Muscle of back (tissue), 11 donors: Measurements from ENCODE around the gene RTN4. TPM values are rescaled to one million over a fixed set of nuclear protein-coding genes. Genes with fewer than 3 reads are reported as not detected.

Experiments used
- DNase-seq, 3 donors: peaks; one replicate each; pipeline versions ENCODE4 v3.0.0 to v3.0.0-alpha.2; 2013
- polyA plus RNA-seq, 10 donors: library from polyadenylated mRNA; unstranded; fragments of 120-200 nt; gene quantifications; one replicate each; pipeline ENCODE4 v1.2.1, GENCODE V29; 2013; ENCODE audit not compliant: insufficient read length in 10 of 10

RTN4 gene
- polyA plus RNA-seq, 10 donors: 491 to 810 (median 653) TPM

DNA sequence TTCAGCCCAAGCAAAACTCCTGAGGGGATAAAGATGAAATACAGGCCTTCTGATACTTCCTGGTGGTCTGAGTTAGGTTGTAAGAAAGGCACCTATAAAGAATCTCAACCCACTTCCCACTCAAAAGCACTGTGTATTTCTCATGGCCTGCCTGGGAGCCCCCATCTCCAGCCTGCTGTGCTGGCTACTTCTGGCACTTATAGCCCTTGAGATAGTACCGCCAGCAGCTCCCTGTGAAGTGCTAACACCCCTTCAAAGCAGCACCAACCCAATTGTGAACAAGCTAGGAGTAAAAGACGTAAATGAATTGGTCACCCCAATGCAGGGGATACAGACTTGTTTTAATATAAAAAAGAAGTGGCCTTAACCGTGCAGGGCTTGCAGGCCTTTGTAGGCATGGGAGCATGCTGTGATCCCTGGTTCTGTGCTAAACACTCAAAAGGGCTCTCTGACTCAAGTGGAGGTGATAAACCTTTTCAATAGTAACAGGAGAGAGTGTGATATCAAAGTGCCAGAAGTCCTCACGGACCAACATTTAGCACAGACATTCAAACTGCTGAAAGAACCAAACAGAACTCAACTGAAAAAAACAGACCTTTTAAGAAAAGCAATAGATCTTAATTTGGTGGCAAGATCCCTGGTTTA is 80.8 kb downstream of the RTN4 start:
- no peak for DNase-seq

DNA sequence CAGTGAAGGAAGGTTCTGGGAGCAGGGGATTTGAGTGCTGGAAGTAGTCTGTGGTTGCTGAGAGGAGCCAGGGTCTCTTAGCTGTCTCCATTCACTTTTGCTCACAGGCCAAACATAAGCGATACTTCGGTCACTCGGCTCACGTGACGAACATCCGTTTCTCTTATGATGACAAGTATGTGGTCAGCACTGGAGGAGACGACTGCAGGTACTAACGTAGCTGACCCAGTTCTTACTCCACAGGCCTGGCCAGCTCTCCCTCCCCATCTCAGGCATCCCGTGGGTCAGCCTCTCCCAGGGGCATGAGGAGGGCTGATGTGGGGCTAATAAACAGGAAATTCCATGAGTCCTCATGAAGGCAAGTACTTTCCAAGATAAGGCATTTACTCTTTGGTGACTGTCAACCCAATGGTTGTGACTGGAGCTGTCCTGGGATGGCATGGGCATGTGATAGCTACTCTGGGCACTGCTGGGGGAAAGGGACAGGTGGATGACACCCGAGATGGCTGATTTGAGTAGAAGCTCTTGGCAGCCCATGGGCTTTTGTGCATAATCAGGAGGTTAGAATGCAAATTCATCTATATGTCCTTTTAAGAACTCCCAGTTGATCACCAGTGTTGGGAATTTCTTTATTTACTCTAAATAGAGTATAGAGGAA is 81.6 kb downstream of the RTN4 start:
- peak in 2 of 3 donors; percentile 38 to 62 for DNase-seq

DNA sequence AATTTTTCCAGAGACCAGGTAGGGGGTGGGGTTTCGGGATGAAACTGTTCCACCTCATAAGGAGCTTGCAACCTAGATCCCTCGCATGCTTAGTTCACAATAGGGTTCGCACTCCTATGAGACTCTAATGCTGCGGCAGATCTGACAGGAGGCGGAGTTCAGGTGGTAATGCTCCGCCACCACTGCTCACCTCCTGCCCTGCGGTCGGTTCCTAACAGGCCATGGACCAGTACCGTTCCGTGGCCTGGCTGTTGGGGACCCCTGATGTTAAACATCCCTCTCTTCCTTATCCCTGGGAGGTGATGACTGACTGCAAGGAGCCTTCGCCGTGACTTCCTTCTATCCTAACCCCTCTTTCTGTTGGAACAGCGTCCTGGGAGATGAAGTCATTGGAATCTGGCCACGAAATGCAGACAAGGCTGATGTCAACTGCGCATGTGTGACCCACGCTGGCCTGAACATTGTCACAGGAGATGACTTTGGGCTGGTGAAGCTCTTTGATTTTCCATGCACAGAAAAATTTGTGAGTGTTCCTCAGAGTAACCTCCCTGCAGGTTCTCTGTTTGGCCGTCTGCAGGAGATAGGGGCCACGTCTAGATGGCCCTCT is 82.4 kb downstream of the RTN4 start:
- no peak for DNase-seq

DNA sequence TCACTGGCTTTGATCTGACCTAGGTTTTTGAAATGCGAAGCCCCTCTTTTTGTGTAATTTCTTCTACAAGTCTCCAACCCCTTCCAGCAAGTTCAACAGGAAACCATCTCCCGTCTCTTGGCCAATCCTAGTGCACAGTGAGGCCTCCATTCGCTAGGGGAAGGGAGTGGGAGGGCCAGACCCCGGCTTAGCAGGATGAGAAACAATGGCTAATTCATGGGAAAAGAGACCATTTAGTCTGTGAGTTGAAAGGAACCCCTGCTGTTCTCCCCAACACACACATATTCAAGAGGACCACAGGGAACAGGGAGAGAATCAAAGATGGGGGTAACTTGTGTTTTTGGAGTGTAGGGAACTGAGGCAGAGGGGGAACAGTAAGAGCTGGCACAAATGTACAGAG is 83.0 kb downstream of the RTN4 start:
- DNase-seq: no peak

DNA sequence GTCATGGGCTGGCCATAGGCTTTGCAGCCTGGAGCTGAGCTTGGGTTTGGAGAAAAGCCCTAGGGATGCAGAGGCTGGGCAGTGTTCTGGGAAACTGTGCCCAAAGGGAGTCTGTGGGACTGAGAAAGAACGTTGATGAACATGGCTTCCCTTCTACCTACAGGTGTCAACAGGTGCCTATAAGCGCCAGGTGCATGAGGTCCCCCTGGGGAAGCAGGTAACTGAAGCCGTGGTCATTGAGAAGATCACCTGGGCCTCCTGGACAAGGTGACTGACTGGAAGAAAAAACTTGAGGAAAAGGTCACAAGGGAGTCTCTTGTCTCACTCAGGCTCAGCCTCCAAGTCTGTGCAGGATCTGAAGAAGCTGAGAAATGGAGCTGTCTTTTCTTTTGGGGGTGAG is 83.4 kb downstream of the RTN4 start:
- no peak for DNase-seq

DNA sequence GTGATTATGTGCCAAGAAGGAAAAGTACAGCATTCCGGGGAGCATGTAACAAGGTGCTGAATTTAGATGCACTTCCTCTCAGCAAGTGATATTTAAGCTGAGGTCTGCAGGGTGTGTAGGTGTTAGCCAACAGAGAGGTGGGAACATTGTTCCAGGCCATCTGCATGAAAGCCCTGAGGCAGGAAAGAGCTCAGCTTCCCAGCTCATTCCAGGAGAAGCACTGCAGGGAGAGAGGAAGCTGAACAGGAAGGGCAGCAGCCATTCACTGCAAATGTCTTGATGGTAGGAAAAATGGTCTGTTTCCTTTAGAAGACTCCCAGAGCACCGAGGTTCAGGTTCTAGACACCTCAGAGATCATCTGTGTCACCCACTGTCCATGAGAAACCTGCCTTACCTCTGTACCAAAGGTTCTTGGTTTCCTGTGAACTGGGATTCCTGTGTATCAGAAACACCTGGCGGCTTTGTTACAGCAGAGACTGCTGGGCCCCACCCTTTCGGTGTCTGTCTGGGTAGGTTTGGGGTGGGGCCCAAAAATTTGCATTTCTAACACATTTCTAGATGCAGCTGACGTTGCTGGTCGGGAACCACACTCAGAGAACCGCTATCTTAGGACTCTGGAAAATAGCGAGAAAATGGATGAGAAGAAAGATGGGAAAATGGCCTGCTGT is 84.0 kb downstream of the RTN4 start:
- DNase-seq: no peak

DNA sequence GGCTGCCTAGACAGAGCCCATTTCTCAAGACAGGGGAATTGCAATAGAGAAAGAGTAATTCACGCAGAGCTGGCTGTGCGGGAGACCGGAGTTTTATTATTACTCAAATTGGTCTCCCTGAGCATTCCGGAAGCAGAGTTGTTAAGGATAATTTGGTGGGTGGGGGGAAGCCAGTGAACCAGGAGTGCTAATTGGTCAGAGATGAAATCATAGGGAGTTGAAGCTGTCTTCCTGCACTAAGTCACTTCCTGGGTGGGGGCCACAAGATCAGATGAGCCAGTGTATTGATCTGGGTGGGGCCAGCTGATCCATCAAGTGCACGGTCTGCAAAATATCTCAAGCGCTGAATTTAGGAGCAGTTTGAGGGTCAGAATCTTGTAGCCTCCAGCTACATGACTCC is 84.8 kb downstream of the RTN4 start:
- DNase-seq: no peak

DNA sequence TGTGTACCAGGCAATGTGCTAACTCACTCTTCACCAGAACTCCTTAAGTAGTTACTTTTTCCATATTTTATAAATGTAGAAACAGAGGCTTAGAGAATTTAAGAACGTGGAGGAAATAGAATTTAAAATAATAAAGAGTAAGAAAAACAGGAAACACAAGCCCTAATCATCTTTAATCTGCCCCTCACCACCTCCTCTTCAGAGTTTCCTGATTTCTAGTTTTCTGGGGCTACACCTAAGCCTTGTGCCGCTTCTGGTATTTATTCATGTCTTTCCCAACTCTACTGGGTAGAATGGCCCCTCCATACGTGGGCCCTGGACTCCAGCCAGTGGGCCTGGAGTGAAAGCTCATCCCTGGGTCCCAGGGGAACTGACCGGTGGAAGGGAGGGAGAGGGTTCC is 85.4 kb downstream of the RTN4 start:
- DNase-seq: no peak

DNA sequence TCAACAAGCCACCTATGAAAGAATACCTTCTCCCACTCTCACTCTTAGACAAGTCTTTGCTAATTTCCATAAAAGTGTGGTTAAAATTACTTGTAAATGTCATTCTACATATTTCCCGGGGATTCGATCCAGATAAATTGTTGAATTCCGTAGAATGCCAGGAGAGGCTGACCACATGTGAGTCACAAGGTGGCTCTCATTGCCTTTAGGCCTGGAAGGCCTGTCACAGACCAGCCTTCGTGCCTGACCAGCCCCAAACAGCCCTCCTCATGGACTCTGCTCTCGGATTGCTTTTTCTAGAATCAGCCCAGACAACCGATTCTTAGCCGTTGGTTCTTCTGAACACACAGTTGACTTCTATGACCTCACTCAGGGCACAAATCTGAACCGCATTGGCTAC is 86.0 kb downstream of the RTN4 start:
- no peak for DNase-seq

DNA sequence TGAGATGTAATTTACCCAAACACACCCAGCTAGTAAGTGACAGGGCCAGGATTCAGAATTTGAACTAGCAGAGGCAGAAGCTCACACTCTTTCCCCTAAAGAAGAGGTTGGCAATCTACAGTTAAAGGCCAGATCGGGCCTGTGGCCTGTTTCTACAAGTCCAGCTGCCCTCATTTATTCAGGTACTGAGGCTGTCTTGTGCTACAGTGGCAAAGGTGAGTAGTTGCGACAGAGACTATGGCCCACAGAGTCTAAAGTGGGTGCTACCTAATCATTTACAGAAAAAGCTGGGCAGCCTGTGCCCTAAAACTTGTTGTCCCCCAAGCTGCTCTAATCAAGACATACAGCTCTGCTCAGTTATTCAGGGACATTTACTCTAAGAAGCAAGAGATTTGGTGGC is 86.8 kb downstream of the RTN4 start:
- DNase-seq: no peak

DNA sequence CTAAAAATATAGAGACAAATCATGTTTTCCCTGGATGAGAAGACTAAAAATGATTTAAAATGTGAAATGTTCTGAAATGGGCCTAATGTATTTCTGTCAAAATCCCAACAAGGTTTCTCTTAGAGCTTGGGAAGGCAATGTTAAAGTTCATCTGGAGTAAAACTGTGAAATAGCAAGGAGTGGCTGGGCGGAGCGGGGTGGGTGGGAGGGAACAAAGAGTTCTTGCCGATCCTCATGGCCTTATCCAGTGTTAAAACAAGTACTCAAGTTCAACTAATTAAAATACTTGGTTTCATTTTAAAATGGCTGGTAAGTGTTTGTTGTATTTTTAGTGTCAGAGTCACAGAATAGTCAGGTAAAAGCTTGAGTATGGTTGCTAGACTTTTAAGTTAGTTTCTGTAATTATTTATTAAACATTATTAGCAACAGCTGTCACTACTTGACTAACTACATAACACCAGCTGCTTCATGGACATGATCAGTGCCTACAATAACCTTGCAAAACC is 87.3 kb downstream of the RTN4 start:
- no peak for DNase-seq

DNA sequence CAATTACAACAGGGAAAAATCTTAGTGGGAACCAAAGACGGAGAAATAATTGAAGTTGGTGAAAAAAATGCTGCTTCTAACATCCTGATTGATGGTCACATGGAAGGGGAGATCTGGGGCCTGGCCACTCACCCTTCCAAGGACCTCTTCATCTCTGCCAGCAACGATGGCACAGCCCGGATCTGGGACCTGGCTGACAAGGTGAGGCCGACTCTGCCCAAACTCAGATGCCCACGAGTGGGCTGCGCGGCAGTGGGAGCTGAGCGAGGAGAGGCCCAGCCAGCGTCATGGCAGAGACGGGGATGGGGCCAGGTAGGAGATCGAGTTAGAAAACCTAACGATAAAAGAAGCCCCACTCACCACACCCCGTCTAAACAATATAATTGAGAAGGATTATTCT is 87.7 kb downstream of the RTN4 start:
- DNase-seq: no peak

DNA sequence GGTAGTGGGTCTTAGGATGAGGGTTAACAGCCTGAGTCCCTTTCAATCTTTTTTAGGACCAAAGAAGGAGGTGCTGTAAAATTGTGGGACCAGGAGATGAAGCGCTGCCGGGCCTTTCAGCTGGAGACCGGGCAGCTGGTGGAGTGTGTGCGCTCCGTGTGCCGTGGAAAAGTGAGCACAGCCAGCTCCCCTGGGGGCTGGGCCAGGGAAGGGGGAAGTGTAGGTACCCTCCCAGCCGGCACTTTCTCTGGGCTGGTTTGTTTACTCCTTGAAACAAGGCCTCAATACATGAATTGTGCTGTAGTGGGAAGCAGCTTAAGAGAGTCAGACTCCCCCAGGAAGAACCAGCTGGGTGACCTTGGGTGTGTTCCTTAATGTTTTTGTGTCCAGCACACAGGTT is 90.1 kb downstream of the RTN4 start:
- DNase-seq: no peak

DNA sequence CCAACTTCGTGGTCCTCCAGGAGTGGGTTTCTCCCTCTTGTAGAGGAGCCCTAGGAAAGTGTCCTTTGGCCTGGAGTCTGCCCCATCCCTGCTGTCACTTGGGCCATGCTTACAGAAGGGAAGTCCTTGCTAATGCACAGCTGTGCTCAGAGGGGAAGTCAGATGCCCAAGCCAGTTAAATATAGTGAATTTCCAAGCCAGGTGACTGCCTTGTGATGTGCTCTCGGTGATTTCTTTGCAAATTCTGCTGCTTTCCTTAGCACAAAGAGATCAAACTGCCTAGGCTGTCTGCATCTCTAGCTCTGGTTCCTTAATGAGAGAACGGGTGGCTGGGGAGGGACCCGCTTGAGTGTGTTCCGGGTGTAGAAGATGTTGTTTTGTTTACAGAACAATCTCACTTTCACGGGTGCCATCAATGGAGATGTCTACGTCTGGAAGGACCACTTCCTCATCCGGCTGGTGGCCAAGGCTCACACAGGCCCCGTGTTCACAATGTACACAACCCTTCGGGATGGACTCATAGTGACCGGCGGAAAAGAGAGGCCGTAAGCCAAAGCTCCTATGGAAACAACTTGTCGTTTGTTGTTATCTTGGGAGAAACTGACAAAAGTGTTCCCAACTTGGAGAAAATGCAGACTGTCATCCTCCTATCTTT is 91.4 kb downstream of the RTN4 start:
- peak in 1 of 3 donors; percentile 47 for DNase-seq

DNA sequence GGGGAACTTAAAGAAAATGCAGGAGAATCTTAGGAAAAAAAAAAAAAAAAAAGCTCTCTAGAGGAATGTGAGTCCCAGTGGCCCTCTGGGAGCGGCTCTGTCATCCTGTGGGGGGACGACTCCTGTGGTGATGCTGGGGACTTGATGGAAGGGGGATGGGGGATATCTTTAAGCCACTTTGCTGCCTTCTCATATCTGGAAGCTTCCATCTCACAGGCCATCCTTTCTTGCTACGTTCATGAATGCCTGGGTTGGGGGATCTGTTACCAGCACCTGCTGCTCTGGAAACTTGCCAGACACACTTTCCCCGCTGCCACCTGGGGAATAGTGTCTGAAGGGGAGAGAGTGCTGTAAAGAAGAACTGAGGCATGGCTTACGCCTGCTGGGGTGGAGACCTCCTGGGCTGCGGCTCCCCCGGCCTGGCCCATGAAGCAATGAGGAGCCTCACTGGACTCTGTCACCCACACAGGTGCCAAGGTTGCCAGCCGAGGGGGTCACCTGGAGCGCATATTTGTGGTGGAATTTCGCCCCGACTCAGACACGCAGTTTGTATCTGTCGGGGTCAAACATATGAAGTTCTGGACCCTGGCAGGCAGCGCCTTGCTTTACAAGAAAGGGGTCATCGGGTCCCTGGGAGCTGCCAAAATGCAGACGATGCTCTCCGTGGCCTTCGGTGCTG is 92.8 kb downstream of the RTN4 start:
- no peak for DNase-seq

DNA sequence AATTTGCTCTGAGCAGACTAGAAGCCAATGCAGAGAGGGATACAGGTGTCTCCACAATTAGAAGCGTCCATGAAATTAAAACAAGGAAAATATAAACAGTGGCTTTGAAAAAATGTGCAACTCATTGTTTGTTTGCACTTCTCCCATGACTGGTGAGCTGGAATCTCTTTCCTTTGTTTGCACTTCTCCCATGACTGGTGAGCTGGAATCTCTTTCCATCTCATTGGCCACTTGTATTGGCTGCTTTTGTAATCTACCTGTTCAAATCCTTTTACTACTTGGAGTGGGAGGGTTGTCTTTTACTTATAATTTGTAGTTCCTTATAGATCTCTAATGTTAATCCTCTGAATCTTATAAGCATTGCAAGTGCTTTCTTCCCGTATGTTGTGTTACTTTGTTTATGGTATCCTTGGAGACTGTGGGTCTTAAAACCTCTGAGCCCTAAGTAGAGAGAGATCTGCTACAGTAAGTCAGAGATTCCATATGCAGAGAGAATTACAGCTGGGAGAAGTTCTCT is 94.1 kb downstream of the RTN4 start:
- DNase-seq: no peak

DNA sequence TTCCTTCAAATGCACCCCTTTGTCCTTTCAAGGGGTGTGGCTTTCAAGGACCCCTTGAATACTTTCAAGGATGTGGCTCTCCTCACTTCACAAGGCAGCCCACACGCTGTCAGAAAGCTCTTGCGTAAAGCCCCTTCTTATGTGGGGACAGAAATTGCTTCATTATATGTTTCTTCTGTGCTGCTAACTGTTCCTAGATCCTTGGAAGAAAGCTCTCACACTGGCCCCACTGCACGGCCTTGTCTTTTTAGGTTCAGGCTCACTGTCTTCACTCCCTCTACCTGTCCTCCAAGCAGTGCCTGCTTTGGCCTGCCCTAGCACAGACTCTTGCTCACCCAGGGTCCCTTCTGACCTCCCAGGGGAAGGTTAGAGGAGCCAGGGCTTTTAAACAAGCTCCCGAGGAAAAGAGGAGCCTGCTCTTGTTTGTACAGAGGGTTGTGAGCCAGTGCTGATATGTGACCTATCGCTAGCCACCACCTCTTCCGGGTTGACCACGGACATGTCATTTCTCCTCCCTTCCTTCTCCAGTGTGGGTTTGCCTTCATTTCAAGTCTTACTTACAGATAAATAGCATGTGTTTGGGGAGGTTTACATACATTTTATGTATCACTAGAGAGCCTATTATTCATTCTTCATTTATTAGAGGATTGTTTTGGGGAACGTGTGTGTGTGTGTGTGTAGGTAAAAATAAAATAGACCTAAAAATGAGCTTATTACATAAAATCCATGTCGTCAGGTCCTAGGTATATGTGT is 94.7 kb downstream of the RTN4 start:
- DNase-seq: no peak

DNA sequence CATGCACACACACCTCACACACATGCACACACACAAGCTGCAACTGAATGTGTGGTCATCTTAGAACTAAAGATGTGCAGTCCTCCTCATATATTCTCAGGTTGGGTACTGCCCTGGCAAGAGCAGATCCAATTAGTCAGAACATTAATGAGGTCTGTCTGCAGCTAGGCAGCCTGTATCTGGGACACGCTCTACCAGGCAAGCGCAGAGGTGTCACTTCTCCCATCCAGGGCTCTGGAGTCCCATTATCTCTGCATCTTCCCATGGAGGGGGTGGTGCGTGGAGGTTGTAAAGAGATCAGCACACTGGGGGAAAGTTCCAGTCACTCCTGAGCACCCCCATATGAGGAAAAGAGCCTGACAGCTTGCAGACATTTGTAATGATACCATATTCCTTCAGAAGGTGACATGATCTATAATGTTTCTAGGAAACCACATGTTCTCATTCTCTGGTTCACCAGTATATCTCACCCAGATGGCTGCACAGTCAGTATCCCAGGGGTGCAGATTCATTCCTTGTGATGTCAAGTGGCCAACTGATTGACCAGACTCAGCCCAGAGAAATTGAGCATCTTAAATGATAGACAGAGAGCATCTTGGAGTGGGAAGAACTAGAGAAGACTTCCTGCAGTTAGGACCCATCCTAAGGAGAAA is 95.4 kb downstream of the RTN4 start:
- no peak for DNase-seq

DNA sequence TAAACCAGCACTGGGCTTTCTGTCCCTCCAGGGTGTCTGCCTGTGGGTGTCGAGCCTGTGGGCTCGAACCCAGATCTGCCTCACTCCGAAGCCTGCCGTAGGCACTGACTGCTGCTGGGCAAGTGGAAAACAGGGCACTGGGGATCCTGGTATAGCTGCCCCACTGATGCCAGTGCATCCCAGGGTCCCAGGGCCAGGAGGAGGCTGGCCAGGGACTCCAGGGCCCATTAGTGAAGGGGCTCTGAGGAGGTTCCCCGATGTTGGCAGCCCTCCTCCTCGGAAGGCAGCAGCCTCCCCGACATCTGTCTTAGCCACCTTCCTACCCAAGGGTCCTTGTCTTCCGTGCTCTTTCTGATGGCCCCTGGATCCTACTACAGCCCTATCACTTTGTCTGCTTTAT is 96.1 kb downstream of the RTN4 start:
- no peak for DNase-seq

DNA sequence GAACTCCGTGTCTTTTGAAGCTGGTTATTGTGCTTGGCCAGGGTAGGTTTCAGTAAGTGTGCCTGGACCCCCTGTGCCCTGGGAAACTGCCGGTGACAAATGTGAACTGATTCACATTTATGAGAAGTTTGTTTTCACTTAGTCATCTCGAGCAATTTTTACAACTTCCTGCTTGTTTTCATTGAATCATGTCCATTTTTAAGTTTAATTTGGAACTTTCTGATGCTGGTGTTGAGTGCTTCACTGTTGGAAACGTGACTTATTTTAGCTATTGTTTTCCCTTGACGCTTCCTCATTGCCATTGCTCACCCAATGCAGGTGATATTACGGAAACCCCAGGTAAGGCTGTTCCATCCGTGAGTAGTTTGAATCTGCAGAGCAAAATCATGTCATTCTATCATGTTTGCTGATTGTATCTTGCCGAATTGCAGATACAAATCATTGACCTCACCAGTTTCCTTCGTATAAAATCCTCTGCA is 97.2 kb downstream of the RTN4 start:
- no peak for DNase-seq
